ENCODE data around the gene PFKFB3.

PFKFB3 gene

DNA sequence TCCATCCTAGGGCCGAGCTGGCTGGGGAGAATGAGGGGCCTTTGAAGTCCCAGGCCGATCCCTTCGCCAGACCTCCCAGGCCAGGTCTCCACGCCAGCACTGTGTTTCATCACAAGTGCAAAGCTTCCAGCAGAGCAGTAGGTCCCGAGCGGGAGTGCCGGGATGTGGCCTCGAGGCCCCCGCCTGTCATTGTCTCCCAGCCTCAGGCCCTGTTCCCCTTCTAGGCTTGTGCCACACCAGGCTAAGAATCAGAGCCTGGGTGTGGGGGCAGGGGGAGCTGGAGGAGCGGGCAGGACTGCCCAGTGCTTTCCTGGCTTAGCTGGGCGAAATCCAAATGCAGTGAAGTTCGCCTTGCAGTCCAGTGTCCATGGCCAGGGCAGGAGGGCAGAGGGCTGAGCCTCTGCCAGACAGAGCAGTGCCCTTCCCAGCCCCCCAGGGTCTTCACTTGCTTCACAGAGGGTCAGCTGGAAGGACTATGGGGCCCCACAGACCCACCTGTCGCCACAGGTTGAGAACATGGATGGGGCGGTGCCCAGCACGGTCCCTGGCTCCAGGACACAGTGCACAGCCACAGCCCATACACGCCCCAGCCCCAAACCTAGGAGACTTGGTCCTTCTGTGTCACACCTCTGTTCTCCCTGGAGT lies 20.2 kb upstream of the PFKFB3 start (continued):
- TF ChIP-seq CSDC2 (CRISPR knock-in tag; IDR thresholded peaks at IDR 0.05) (no peak), ZNF70 (CRISPR knock-in tag; IDR thresholded peaks at IDR 0.05) (no peak), ARNTL (CRISPR knock-in tag; IDR thresholded peaks at IDR 0.05; ENCODE audit: borderline replicate concordance, low read depth) (no peak), ISL1 (CRISPR knock-in tag; IDR thresholded peaks at IDR 0.05) (no peak)
- TF ChIP-seq, protein P1, sequence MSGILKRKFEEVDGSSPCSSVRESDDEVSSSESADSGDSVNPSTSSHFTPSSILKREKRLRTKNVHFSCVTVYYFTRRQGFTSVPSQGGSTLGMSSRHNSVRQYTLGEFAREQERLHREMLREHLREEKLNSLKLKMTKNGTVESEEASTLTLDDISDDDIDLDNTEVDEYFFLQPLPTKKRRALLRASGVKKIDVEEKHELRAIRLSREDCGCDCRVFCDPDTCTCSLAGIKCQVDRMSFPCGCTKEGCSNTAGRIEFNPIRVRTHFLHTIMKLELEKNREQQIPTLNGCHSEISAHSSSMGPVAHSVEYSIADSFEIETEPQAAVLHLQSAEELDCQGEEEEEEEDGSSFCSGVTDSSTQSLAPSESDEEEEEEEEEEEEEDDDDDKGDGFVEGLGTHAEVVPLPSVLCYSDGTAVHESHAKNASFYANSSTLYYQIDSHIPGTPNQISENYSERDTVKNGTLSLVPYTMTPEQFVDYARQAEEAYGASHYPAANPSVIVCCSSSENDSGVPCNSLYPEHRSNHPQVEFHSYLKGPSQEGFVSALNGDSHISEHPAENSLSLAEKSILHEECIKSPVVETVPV (CRISPR knock-in tag; IDR thresholded peaks at IDR 0.05): no peak

DNA sequence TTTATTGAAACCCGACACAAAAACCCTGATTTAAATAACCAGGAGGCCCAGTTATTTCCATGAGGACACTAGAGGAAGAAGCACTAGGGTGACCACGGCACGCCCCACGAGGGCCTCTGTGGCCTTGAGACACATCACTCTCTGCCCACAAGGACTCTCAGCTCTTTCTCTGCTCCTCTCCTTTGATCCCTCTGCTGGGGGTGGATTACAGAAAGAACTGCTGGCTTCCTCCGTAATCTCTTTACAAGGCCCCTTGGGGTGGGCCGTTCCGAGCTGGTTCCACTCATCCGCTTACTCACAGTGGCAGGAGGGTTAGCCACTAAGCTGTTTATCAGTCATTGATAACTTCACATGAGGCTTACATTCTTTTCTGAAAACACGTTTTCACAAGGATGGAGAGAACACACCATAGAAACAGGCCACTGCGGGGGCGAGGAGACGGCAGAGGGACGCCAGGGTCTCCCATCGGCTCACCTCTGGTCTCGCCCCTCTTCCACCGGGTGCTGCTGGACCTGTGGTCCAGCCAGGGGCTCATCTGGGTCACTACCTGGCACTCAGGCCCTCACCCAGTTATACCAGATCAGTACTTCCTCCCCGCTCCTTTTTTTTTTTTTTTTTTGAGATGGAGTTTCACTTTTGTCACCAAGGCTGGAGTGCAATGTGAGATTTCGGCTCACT lies 17.6 kb upstream of the PFKFB3 start:
- no peak for ATAC-seq
- TF ChIP-seq ZNF565 (CRISPR knock-in tag; conservative IDR thresholded peaks at IDR 0.05; ENCODE audit: low read depth) (no peak), SNAI2 (CRISPR knock-in tag; IDR thresholded peaks at IDR 0.05) (no peak), ISL1 (CRISPR knock-in tag; IDR thresholded peaks at IDR 0.05) (no peak), ZC3H10 (CRISPR knock-in tag; IDR thresholded peaks at IDR 0.05) (no peak), ZFP30 (CRISPR knock-in tag; IDR thresholded peaks at IDR 0.05) (no peak), ARNTL (CRISPR knock-in tag; IDR thresholded peaks at IDR 0.05; ENCODE audit: borderline replicate concordance, low read depth) (no peak), TCF4 (CRISPR knock-in tag; IDR thresholded peaks at IDR 0.05; ENCODE audit: borderline replicate concordance) (no peak), TOX (CRISPR knock-in tag; IDR thresholded peaks at IDR 0.05; ENCODE audit: borderline replicate concordance) (no peak), RARB (CRISPR knock-in tag; IDR thresholded peaks at IDR 0.05) (no peak), GLIS3 (CRISPR knock-in tag; IDR thresholded peaks at IDR 0.05) (no peak), ZFP3 (CRISPR knock-in tag; IDR thresholded peaks at IDR 0.05) (no peak), ZNF70 (CRISPR knock-in tag; IDR thresholded peaks at IDR 0.05) (no peak), ZNF8 (CRISPR knock-in tag; IDR thresholded peaks at IDR 0.05) (no peak), BACH2 (CRISPR knock-in tag; IDR thresholded peaks at IDR 0.05; ENCODE audit: borderline replicate concordance) (no peak), ESRRG (CRISPR knock-in tag; IDR thresholded peaks at IDR 0.05) (no peak)
- TF ChIP-seq, protein P2, sequence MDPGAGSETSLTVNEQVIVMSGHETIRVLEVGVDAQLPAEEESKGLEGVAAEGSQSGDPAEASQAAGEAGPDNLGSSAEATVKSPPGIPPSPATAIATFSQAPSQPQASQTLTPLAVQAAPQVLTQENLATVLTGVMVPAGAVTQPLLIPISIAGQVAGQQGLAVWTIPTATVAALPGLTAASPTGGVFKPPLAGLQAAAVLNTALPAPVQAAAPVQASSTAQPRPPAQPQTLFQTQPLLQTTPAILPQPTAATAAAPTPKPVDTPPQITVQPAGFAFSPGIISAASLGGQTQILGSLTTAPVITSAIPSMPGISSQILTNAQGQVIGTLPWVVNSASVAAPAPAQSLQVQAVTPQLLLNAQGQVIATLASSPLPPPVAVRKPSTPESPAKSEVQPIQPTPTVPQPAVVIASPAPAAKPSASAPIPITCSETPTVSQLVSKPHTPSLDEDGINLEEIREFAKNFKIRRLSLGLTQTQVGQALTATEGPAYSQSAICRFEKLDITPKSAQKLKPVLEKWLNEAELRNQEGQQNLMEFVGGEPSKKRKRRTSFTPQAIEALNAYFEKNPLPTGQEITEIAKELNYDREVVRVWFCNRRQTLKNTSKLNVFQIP (CRISPR knock-in tag; IDR thresholded peaks at IDR 0.05; ENCODE audit: borderline replicate concordance, low read depth): no peak
- TF ChIP-seq, protein P3, sequence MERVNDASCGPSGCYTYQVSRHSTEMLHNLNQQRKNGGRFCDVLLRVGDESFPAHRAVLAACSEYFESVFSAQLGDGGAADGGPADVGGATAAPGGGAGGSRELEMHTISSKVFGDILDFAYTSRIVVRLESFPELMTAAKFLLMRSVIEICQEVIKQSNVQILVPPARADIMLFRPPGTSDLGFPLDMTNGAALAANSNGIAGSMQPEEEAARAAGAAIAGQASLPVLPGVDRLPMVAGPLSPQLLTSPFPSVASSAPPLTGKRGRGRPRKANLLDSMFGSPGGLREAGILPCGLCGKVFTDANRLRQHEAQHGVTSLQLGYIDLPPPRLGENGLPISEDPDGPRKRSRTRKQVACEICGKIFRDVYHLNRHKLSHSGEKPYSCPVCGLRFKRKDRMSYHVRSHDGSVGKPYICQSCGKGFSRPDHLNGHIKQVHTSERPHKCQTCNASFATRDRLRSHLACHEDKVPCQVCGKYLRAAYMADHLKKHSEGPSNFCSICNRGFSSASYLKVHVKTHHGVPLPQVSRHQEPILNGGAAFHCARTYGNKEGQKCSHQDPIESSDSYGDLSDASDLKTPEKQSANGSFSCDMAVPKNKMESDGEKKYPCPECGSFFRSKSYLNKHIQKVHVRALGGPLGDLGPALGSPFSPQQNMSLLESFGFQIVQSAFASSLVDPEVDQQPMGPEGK (CRISPR knock-in tag; IDR thresholded peaks at IDR 0.05; ENCODE audit: borderline replicate concordance): no peak
- TF ChIP-seq, protein P1 (CRISPR knock-in tag; IDR thresholded peaks at IDR 0.05): no peak

DNA sequence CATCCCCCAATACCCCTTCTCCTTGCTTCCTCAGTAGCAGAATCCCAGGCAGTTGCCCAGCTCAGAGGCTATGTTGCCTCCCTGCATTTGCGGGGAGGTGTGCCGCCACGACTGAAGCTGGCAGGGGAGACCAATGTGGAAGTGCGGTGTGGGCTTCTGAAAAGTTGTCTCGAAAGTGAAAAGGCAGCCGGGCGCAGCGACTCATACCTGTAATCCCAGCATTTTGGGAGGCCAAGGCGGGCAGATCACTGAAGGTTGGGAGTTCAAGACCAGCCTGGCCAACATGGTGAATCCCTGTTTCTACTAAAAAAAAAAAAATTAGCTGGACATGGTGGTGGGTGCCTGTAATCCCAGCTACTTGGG lies 15.9 kb upstream of the PFKFB3 start:
- no peak for ATAC-seq
- no peak for TF ChIP-seq ZC3H10 (CRISPR knock-in tag; IDR thresholded peaks at IDR 0.05)
- no peak for TF ChIP-seq ZFP3 (CRISPR knock-in tag; IDR thresholded peaks at IDR 0.05)
- no peak for TF ChIP-seq OSR1 (CRISPR knock-in tag; IDR thresholded peaks at IDR 0.05)
- TF ChIP-seq ZNF70 (CRISPR knock-in tag; IDR thresholded peaks at IDR 0.05): no peak
- TF ChIP-seq SNAI2 (CRISPR knock-in tag; IDR thresholded peaks at IDR 0.05): no peak
- no peak for TF ChIP-seq ESRRG (CRISPR knock-in tag; IDR thresholded peaks at IDR 0.05)
- TF ChIP-seq, protein P2 (CRISPR knock-in tag; IDR thresholded peaks at IDR 0.05; ENCODE audit: borderline replicate concordance, low read depth): no peak
- TF ChIP-seq, protein P4, sequence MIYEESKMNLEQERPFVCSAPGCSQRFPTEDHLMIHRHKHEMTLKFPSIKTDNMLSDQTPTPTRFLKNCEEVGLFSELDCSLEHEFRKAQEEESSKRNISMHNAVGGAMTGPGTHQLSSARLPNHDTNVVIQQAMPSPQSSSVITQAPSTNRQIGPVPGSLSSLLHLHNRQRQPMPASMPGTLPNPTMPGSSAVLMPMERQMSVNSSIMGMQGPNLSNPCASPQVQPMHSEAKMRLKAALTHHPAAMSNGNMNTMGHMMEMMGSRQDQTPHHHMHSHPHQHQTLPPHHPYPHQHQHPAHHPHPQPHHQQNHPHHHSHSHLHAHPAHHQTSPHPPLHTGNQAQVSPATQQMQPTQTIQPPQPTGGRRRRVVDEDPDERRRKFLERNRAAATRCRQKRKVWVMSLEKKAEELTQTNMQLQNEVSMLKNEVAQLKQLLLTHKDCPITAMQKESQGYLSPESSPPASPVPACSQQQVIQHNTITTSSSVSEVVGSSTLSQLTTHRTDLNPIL (CRISPR knock-in tag; IDR thresholded peaks at IDR 0.05; ENCODE audit: low read depth): no peak

All from SK-N-SH treated with all-trans-retinoic acid at 6 μM for 48 hours (cell line).